Measurements from ENCODE around the gene ZNF521. TPM values are rescaled to one million over a fixed set of nuclear protein-coding genes. Genes with fewer than 3 reads are reported as not detected.
"Not testable (repeated sequence)": the region's sequence is repeated elsewhere in the genome, so short reads cannot be mapped to it uniquely, and the experiment has no call there.

The ZNF521 gene
- polyA plus RNA-seq, 1 donor = 9.3 TPM

- no peaks in the 10 kb centered on the region for H3K27me3 ChIP-seq (ENCODE audit: control insufficient read depth, insufficient read depth, low read length)
- peaks cover 40% of the 10 kb centered on the region for H3K4me1 ChIP-seq (ENCODE audit: control insufficient read depth, insufficient read depth, low read length)
- H3K27ac ChIP-seq (ENCODE audit: low read length) = peak overlapping the region; percentile 88
- DNase-seq = peak; percentile 82 to 93
- no peaks in the 10 kb centered on the region for H3K36me3 ChIP-seq (ENCODE audit: control insufficient read depth, insufficient read depth, low read length)
- no peaks in the 10 kb centered on the region for H3K9me3 ChIP-seq (ENCODE audit: control insufficient read depth, low read depth, low read length)
- H3K4me3 ChIP-seq (ENCODE audit: low read length) = no peak overlapping the region
- no CpG with 5 or more reads among the region's 4 CpGs for whole genome bisulfite sequencing (ENCODE audit: insufficient coverage, low lambda C conversion rate)
Observed at GRCh38 chr18:25042641-25043051, 309.3 kb downstream of the ZNF521 start.

- Histone ChIP-seq H3K27me3 (ENCODE audit: control insufficient read depth, insufficient read depth, low read length) (no peaks in the 10 kb centered on the region), H3K36me3 (ENCODE audit: control insufficient read depth, insufficient read depth, low read length) (no peaks in the 10 kb centered on the region), H3K27ac (ENCODE audit: low read length) (peak overlapping the region; percentile 57), H3K4me1 (ENCODE audit: control insufficient read depth, insufficient read depth, low read length) (peaks cover 40% of the 10 kb centered on the region), H3K4me3 (ENCODE audit: low read length) (no peak overlapping the region), H3K9me3 (ENCODE audit: control insufficient read depth, low read depth, low read length) (no peaks in the 10 kb centered on the region)
- WGBS (ENCODE audit: insufficient coverage, low lambda C conversion rate) = no CpG with 5 or more reads among the region's 3 CpGs
- DNase-seq = peak in 1 of 2 donors; percentile 43
Observed at GRCh38 chr18:25039781-25040180, 312.2 kb downstream of the ZNF521 start.

- no peaks in the 10 kb centered on the region for H3K27me3 ChIP-seq (ENCODE audit: control insufficient read depth, insufficient read depth, low read length)
- no peak overlapping the region for H3K27ac ChIP-seq (ENCODE audit: low read length)
- 100% methylated on average over 2 of the region's 8 CpGs for WGBS (ENCODE audit: insufficient coverage, low lambda C conversion rate)
Observed at GRCh38 chr18:25038261-25038660, 313.7 kb downstream of the ZNF521 start.

GRCh38 chr18:25033747-25034471 lies 318.1 kb downstream of the ZNF521 start:
- Histone ChIP-seq H3K4me1 (ENCODE audit: control insufficient read depth, insufficient read depth, low read length) (no peaks in the 10 kb centered on the region), H3K36me3 (ENCODE audit: control insufficient read depth, insufficient read depth, low read length) (no peaks in the 10 kb centered on the region), H3K9me3 (ENCODE audit: control insufficient read depth, low read depth, low read length) (no peaks in the 10 kb centered on the region), H3K27me3 (ENCODE audit: control insufficient read depth, insufficient read depth, low read length) (no peaks in the 10 kb centered on the region), H3K27ac (ENCODE audit: low read length) (no peak overlapping the region), H3K4me3 (ENCODE audit: low read length) (no peak overlapping the region)
- no CpG with 5 or more reads among the region's 4 CpGs for WGBS (ENCODE audit: insufficient coverage, low lambda C conversion rate)
- no peak for DNase-seq

More at GRCh38 chr18:25038261-25038660, 313.7 kb downstream of the ZNF521 start:
- H3K4me3 ChIP-seq (ENCODE audit: low read length) = no peak overlapping the region
- no peaks in the 10 kb centered on the region for H3K9me3 ChIP-seq (ENCODE audit: control insufficient read depth, low read depth, low read length)
- no peak for DNase-seq
- H3K36me3 ChIP-seq (ENCODE audit: control insufficient read depth, insufficient read depth, low read length) = no peaks in the 10 kb centered on the region
- peaks cover 32% of the 10 kb centered on the region for H3K4me1 ChIP-seq (ENCODE audit: control insufficient read depth, insufficient read depth, low read length)

- WGBS (ENCODE audit: insufficient coverage, low lambda C conversion rate) = no CpG with 5 or more reads among the region's 6 CpGs
- not testable (repeated sequence) for H3K27me3 ChIP-seq (ENCODE audit: control insufficient read depth, insufficient read depth, low read length); H3K4me3 ChIP-seq (ENCODE audit: low read length)
Observed at GRCh38 chr18:25033175-25033574, 318.8 kb downstream of the ZNF521 start.

GRCh38 chr18:25029802-25030201 lies 322.2 kb downstream of the ZNF521 start:
- H3K4me3 ChIP-seq (ENCODE audit: low read length) = no peak overlapping the region
- WGBS (ENCODE audit: insufficient coverage, low lambda C conversion rate) = no CpG with 5 or more reads among the region's 1 CpG
- no peaks in the 10 kb centered on the region for H3K9me3 ChIP-seq (ENCODE audit: control insufficient read depth, low read depth, low read length)
- no peaks in the 10 kb centered on the region for H3K4me1 ChIP-seq (ENCODE audit: control insufficient read depth, insufficient read depth, low read length)
- no peak for DNase-seq
- H3K27me3 ChIP-seq (ENCODE audit: control insufficient read depth, insufficient read depth, low read length) = no peaks in the 10 kb centered on the region
- H3K27ac ChIP-seq (ENCODE audit: low read length) = no peak overlapping the region
- no peaks in the 10 kb centered on the region for H3K36me3 ChIP-seq (ENCODE audit: control insufficient read depth, insufficient read depth, low read length)

More at GRCh38 chr18:25033175-25033574, 318.8 kb downstream of the ZNF521 start:
- H3K4me1 ChIP-seq (ENCODE audit: control insufficient read depth, insufficient read depth, low read length); H3K36me3 ChIP-seq (ENCODE audit: control insufficient read depth, insufficient read depth, low read length); H3K9me3 ChIP-seq (ENCODE audit: control insufficient read depth, low read depth, low read length); DNase-seq; H3K27ac ChIP-seq (ENCODE audit: low read length): not testable (repeated sequence)

GRCh38 chr18:25019931-25020330 lies 332.0 kb downstream of the ZNF521 start:
- no peaks in the 10 kb centered on the region for H3K27me3 ChIP-seq (ENCODE audit: control insufficient read depth, insufficient read depth, low read length)
- H3K27ac ChIP-seq (ENCODE audit: low read length) = no peak overlapping the region
- H3K4me1 ChIP-seq (ENCODE audit: control insufficient read depth, insufficient read depth, low read length) = no peaks in the 10 kb centered on the region
- H3K4me3 ChIP-seq (ENCODE audit: low read length) = no peak overlapping the region
- no peaks in the 10 kb centered on the region for H3K9me3 ChIP-seq (ENCODE audit: control insufficient read depth, low read depth, low read length)
- H3K36me3 ChIP-seq (ENCODE audit: control insufficient read depth, insufficient read depth, low read length) = no peaks in the 10 kb centered on the region
- no peak for DNase-seq

- Histone ChIP-seq H3K4me3 (ENCODE audit: low read length) (no peak overlapping the region), H3K27ac (ENCODE audit: low read length) (no peak overlapping the region), H3K9me3 (ENCODE audit: control insufficient read depth, low read depth, low read length) (no peaks in the 10 kb centered on the region), H3K4me1 (ENCODE audit: control insufficient read depth, insufficient read depth, low read length) (no peaks in the 10 kb centered on the region), H3K36me3 (ENCODE audit: control insufficient read depth, insufficient read depth, low read length) (no peaks in the 10 kb centered on the region), H3K27me3 (ENCODE audit: control insufficient read depth, insufficient read depth, low read length) (no peaks in the 10 kb centered on the region)
- no CpG with 5 or more reads among the region's 8 CpGs for WGBS (ENCODE audit: insufficient coverage, low lambda C conversion rate)
- no peak for DNase-seq
Observed at GRCh38 chr18:25019086-25019860, 332.7 kb downstream of the ZNF521 start.

- H3K4me1 ChIP-seq (ENCODE audit: control insufficient read depth, insufficient read depth, low read length) = no peaks in the 10 kb centered on the region
- H3K36me3 ChIP-seq (ENCODE audit: control insufficient read depth, insufficient read depth, low read length) = no peaks in the 10 kb centered on the region
- DNase-seq = no peak
- WGBS (ENCODE audit: insufficient coverage, low lambda C conversion rate) = no CpG with 5 or more reads among the region's 13 CpGs
- no peaks in the 10 kb centered on the region for H3K27me3 ChIP-seq (ENCODE audit: control insufficient read depth, insufficient read depth, low read length)
- H3K27ac ChIP-seq (ENCODE audit: low read length) = no peak overlapping the region
- H3K9me3 ChIP-seq (ENCODE audit: control insufficient read depth, low read depth, low read length) = no peaks in the 10 kb centered on the region
- no peak overlapping the region for H3K4me3 ChIP-seq (ENCODE audit: low read length)
Observed at GRCh38 chr18:25016666-25017065, 335.3 kb downstream of the ZNF521 start.

GRCh38 chr18:25016181-25016580 lies 335.8 kb downstream of the ZNF521 start:
- Histone ChIP-seq H3K9me3 (ENCODE audit: control insufficient read depth, low read depth, low read length) (no peaks in the 10 kb centered on the region), H3K4me1 (ENCODE audit: control insufficient read depth, insufficient read depth, low read length) (no peaks in the 10 kb centered on the region), H3K27me3 (ENCODE audit: control insufficient read depth, insufficient read depth, low read length) (no peaks in the 10 kb centered on the region), H3K36me3 (ENCODE audit: control insufficient read depth, insufficient read depth, low read length) (no peaks in the 10 kb centered on the region), H3K27ac (ENCODE audit: low read length) (no peak overlapping the region), H3K4me3 (ENCODE audit: low read length) (no peak overlapping the region)
- WGBS (ENCODE audit: insufficient coverage, low lambda C conversion rate) = no CpG with 5 or more reads among the region's 17 CpGs
- DNase-seq = no peak
